Dendritic cell treated with granulocyte-macrophage colony-stimulating factor and Interleukin-4, amounts not matched to agents 40 ng/mL and 50 ng/mL, for 4 days (primary cell): ENCODE measurements around the gene ZNF575.
A peak's percentile ranks its signal among the peaks of the same experiment; 100 is the strongest.

Experiments
- H3K27ac Mint-ChIP-seq: one replicate; pipeline ENCODE4 v1.8.0; 2022; ENCODE audit warnings: mild to moderate bottlenecking, mixed read lengths
- H3K27me3 Mint-ChIP-seq: one replicate; pipeline ENCODE4 v1.8.0; 2022; ENCODE audit warnings: mild to moderate bottlenecking, mixed read lengths
- H3K36me3 Mint-ChIP-seq: one replicate; pipeline ENCODE4 v1.8.0; 2022; ENCODE audit warnings: low read depth, mixed read lengths
- H3K4me1 Mint-ChIP-seq: one replicate; pipeline ENCODE4 v1.8.0; 2022; ENCODE audit warnings: low read depth, mixed read lengths
- H3K4me3 Mint-ChIP-seq: one replicate; pipeline ENCODE4 v1.8.0; 2022; ENCODE audit warnings: mild to moderate bottlenecking, moderate library complexity, mixed read lengths
- H3K9me3 Mint-ChIP-seq: one replicate; pipeline ENCODE4 v1.8.0; 2022; ENCODE audit warnings: mixed read lengths
- intact Hi-C: fragments of 100-400 bp; cut with micrococcal nuclease; formaldehyde crosslinking; loops from one replicate; pipeline ENCODE4 v1.15.0; 2022

ZNF575 gene

GRCh38 chr19:43561139-43561970 is 28.4 kb downstream of the ZNF575 start:
- H3K9me3 Mint-ChIP-seq, result no peaks in the 10 kb centered on the region
- intact Hi-C loops, result loop anchor here (5.0 kb wide), 1 partner anchor 36 kb away; the partner anchor contains the start of genes IRGQ and ZNF576
- no peak overlapping the region for H3K27ac Mint-ChIP-seq
- H3K27me3 Mint-ChIP-seq, result no peaks in the 10 kb centered on the region
- no peak overlapping the region for H3K4me3 Mint-ChIP-seq
- H3K36me3 Mint-ChIP-seq, result peaks cover 58% of the 10 kb centered on the region
- peaks cover 28% of the 10 kb centered on the region for H3K4me1 Mint-ChIP-seq

- H3K27me3 Mint-ChIP-seq, result no peaks in the 10 kb centered on the region
- no peaks in the 10 kb centered on the region for H3K9me3 Mint-ChIP-seq
- H3K4me1 Mint-ChIP-seq, result peaks cover 28% of the 10 kb centered on the region
- H3K4me3 Mint-ChIP-seq, result no peak overlapping the region
- H3K27ac Mint-ChIP-seq, result peak overlapping the region; percentile 71
- H3K36me3 Mint-ChIP-seq, result peaks cover 56% of the 10 kb centered on the region
- intact Hi-C loops, result loop anchor here (5.0 kb wide), 1 partner anchor 35 kb away; the partner anchor contains the start of genes IRGQ and ZNF576
Observed at GRCh38 chr19:43562226-43562697, 29.3 kb downstream of the ZNF575 start.

- no peaks in the 10 kb centered on the region for H3K9me3 Mint-ChIP-seq
- peaks cover 28% of the 10 kb centered on the region for H3K4me1 Mint-ChIP-seq
- peaks cover 51% of the 10 kb centered on the region for H3K36me3 Mint-ChIP-seq
- no peaks in the 10 kb centered on the region for H3K27me3 Mint-ChIP-seq
- peak overlapping the region; percentile 71 for H3K27ac Mint-ChIP-seq
- H3K4me3 Mint-ChIP-seq, result peak overlapping the region; percentile 37
- intact Hi-C loops, result loop anchor here (5.0 kb wide), 1 partner anchor 35 kb away; the partner anchor contains the start of genes IRGQ and ZNF576
Observed at GRCh38 chr19:43562698-43563241, 29.8 kb downstream of the ZNF575 start.

- intact Hi-C loops, result loop anchor here (5.0 kb wide), 1 partner anchor 33 kb away; the partner anchor contains the start of genes IRGQ and ZNF576
- H3K4me1 Mint-ChIP-seq, result peaks cover 28% of the 10 kb centered on the region
- H3K27me3 Mint-ChIP-seq, result no peaks in the 10 kb centered on the region
- H3K9me3 Mint-ChIP-seq, result no peaks in the 10 kb centered on the region
- H3K27ac Mint-ChIP-seq, result peak overlapping the region; percentile 71
- H3K36me3 Mint-ChIP-seq, result peaks cover 51% of the 10 kb centered on the region
- H3K4me3 Mint-ChIP-seq, result no peak overlapping the region
Observed at GRCh38 chr19:43563816-43564457, 30.9 kb downstream of the ZNF575 start.

- Mint-ChIP-seq H3K27ac (peak overlapping the region; percentile 5), H3K9me3 (no peaks in the 10 kb centered on the region), H3K4me1 (peaks cover 28% of the 10 kb centered on the region), H3K36me3 (peaks cover 49% of the 10 kb centered on the region), H3K27me3 (no peaks in the 10 kb centered on the region), H3K4me3 (no peak overlapping the region)
- intact Hi-C loops, result loop anchor here (5.0 kb wide), 1 partner anchor 33 kb away; the partner anchor contains the start of genes IRGQ and ZNF576
Observed at GRCh38 chr19:43564800-43565199, 31.8 kb downstream of the ZNF575 start.

GRCh38 chr19:43569657-43570056 is 36.7 kb downstream of the ZNF575 start:
- intact Hi-C loops, result no loop called here
- H3K27me3 Mint-ChIP-seq, result no peaks in the 10 kb centered on the region
- no peak overlapping the region for H3K4me3 Mint-ChIP-seq
- no peak overlapping the region for H3K27ac Mint-ChIP-seq
- H3K4me1 Mint-ChIP-seq, result peaks cover 21% of the 10 kb centered on the region
- H3K36me3 Mint-ChIP-seq, result peaks cover 42% of the 10 kb centered on the region
- no peaks in the 10 kb centered on the region for H3K9me3 Mint-ChIP-seq

GRCh38 chr19:43570174-43570791 is 37.3 kb downstream of the ZNF575 start:
- H3K27ac Mint-ChIP-seq, result no peak overlapping the region
- no peaks in the 10 kb centered on the region for H3K9me3 Mint-ChIP-seq
- no peak overlapping the region for H3K4me3 Mint-ChIP-seq
- H3K36me3 Mint-ChIP-seq, result peaks cover 47% of the 10 kb centered on the region
- intact Hi-C loops, result no loop called here
- H3K27me3 Mint-ChIP-seq, result no peaks in the 10 kb centered on the region
- H3K4me1 Mint-ChIP-seq, result peaks cover 22% of the 10 kb centered on the region

- Mint-ChIP-seq H3K4me3 (no peak overlapping the region), H3K36me3 (peaks cover 43% of the 10 kb centered on the region), H3K9me3 (no peaks in the 10 kb centered on the region), H3K27me3 (no peaks in the 10 kb centered on the region), H3K27ac (no peak overlapping the region), H3K4me1 (peaks cover 30% of the 10 kb centered on the region)
- intact Hi-C loops, result no loop called here
Observed at GRCh38 chr19:43572171-43572588, 39.2 kb downstream of the ZNF575 start.

- H3K27ac Mint-ChIP-seq, result peak overlapping the region; percentile 94
- H3K9me3 Mint-ChIP-seq, result no peaks in the 10 kb centered on the region
- H3K4me3 Mint-ChIP-seq, result peak overlapping the region; percentile 94
- H3K4me1 Mint-ChIP-seq, result peaks cover 40% of the 10 kb centered on the region
- intact Hi-C loops, result loop anchor here (1.0 kb wide), 1 partner anchor 22 kb away; the partner anchor contains the start of genes IRGQ and ZNF576
- no peaks in the 10 kb centered on the region for H3K27me3 Mint-ChIP-seq
- H3K36me3 Mint-ChIP-seq, result peaks cover 34% of the 10 kb centered on the region
Observed at GRCh38 chr19:43574424-43575155, 41.6 kb downstream of the ZNF575 start.

GRCh38 chr19:43575156-43575950 is 42.4 kb downstream of the ZNF575 start, which contains the start of the genes PINLYP and XRCC1:
Gene PINLYP, plus strand, starts transcription at chr19:43575801. Its CDS starts 1,391 bp downstream, at chr19:43577192.
Gene XRCC1, minus strand, starts transcription at chr19:43575527. Its CDS starts 69 bp downstream, at chr19:43575458.
- intact Hi-C loops, result loop anchor here (1.0 kb wide), 1 partner anchor 21 kb away; the partner anchor contains the start of genes IRGQ and ZNF576
- peak within 1 kb of the TSS; percentile 94 for H3K27ac Mint-ChIP-seq
- H3K27me3 Mint-ChIP-seq, result no peaks in the 10 kb centered on the region
- no peaks in the 10 kb centered on the region for H3K9me3 Mint-ChIP-seq
- H3K4me1 Mint-ChIP-seq, result peaks cover 44% of the 10 kb centered on the region
- peak within 1 kb of the TSS; percentile 94 for H3K4me3 Mint-ChIP-seq
- peaks cover 26% of the 10 kb centered on the region for H3K36me3 Mint-ChIP-seq

- H3K9me3 Mint-ChIP-seq, result no peaks in the 10 kb centered on the region
- peak overlapping the region; percentile 50 for H3K4me3 Mint-ChIP-seq
- peak overlapping the region; percentile 94 for H3K27ac Mint-ChIP-seq
- H3K27me3 Mint-ChIP-seq, result no peaks in the 10 kb centered on the region
- peaks cover 18% of the 10 kb centered on the region for H3K36me3 Mint-ChIP-seq
- peaks cover 43% of the 10 kb centered on the region for H3K4me1 Mint-ChIP-seq
- intact Hi-C loops, result loop anchor here (1.0 kb wide), 1 partner anchor 20 kb away; the partner anchor contains the start of genes IRGQ and ZNF576
Observed at GRCh38 chr19:43575955-43576878, 43.2 kb downstream of the ZNF575 start.
